ENCODE measurements around the gene CD4. TPM values are rescaled to one million over a fixed set of nuclear protein-coding genes. Genes with fewer than 3 reads are reported as not detected.

The CD4 gene
- total RNA-seq: 0.49 and 0.75 TPM in 2 replicates

GRCh38 chr12:6788972-6789924 lies at the start of gene CD4:
Gene CD4 (plus strand): TSS chr12:6789528. CDS start chr12:6800139, 10,611 bp downstream.

GRCh38 chr12:6752921-6753771 lies 36.2 kb upstream of the CD4 start, which contains the start of gene MLF2:
Gene MLF2 (minus strand): TSS chr12:6753141. CDS start chr12:6752334, 807 bp downstream.

GRCh38 chr12:6765634-6766581 lies 23.4 kb upstream of the CD4 start, which contains the start of gene PTMS:
Gene PTMS (plus strand): TSS chr12:6766363. CDS start chr12:6766706, 343 bp downstream.

GRCh38 chr12:6772331-6772695 lies 17.0 kb upstream of the CD4 start, which contains the start of gene LAG3:
Gene LAG3 (plus strand): TSS chr12:6772520. CDS start chr12:6772853, 333 bp downstream.

GRCh38 chr12:6821591-6822425 lies 32.5 kb downstream of the CD4 start, which contains the start of gene GPR162:
Gene GPR162 (plus strand): TSS chr12:6821821. CDS start chr12:6823899, 2,078 bp downstream.

GRCh38 chr12:6827982-6828780 lies 38.9 kb downstream of the CD4 start, which contains the start of gene P3H3:
Gene P3H3 (plus strand): TSS chr12:6828407. CDS start chr12:6828441, 34 bp downstream.

GRCh38 chr12:6840761-6841515 lies 51.6 kb downstream of the CD4 start, which contains the start of gene GNB3:
Gene GNB3 (plus strand): TSS chr12:6840925. CDS start chr12:6841288, 363 bp downstream.

GRCh38 chr12:6851153-6851920 lies 62.0 kb downstream of the CD4 start, which contains the start of gene CDCA3:
Gene CDCA3 (minus strand): TSS chr12:6851286. CDS start chr12:6850952, 334 bp downstream.

GRCh38 chr12:6851921-6852650 lies 62.8 kb downstream of the CD4 start, which contains the start of gene USP5:
Gene USP5 (plus strand): TSS chr12:6852150. CDS start chr12:6852180, 30 bp downstream.

GRCh38 chr12:6867413-6868210 lies 78.3 kb downstream of the CD4 start, which contains the start of gene TPI1:
Gene TPI1 (plus strand): TSS chr12:6867531. CDS start chr12:6867567, 36 bp downstream.

Other genes with a start within 250 kb of the CD4 start
- 19.7 and 21.0 TPM in 2 replicates for gene IFFO1, start 233.5 kb upstream of the CD4 start, total RNA-seq
- 19.3 and 21.8 TPM in 2 replicates for gene NOP2, start 221.2 kb upstream of the CD4 start, total RNA-seq
- gene CHD4, start 182.1 kb upstream of the CD4 start, total RNA-seq: 125 and 162 TPM in 2 replicates
- gene LPAR5, start 153.6 kb upstream of the CD4 start, total RNA-seq: not detected in 2 replicates
- 0.10 and 0.31 TPM in 2 replicates for gene ACRBP, start 142.1 kb upstream of the CD4 start, total RNA-seq
- gene ING4, start 126.4 kb upstream of the CD4 start, total RNA-seq: 39.3 TPM in 2 replicates
- gene ZNF384, start 100.2 kb upstream of the CD4 start, total RNA-seq: 20.0 and 20.5 TPM in 2 replicates
- gene PIANP, start 88.7 kb upstream of the CD4 start, total RNA-seq: not detected in 2 replicates
- 74.9 and 87.5 TPM in 2 replicates for gene COPS7A, start 65.5 kb upstream of the CD4 start, total RNA-seq
- gene MLF2, start 36.4 kb upstream of the CD4 start, total RNA-seq: 124 and 127 TPM in 2 replicates
- gene PTMS, start 23.2 kb upstream of the CD4 start, total RNA-seq: 203 and 226 TPM in 2 replicates
- 0.06 and 0.10 TPM in 2 replicates for gene LAG3, start 17.0 kb upstream of the CD4 start, total RNA-seq
- 1.0 and 2.2 TPM in 2 replicates for gene GPR162, start 32.3 kb downstream of the CD4 start, total RNA-seq
- gene P3H3, start 38.9 kb downstream of the CD4 start, total RNA-seq: 66.9 and 86.2 TPM in 2 replicates
- 0.20 and 2.4 TPM in 2 replicates for gene GNB3, start 51.4 kb downstream of the CD4 start, total RNA-seq
- gene CDCA3, start 61.8 kb downstream of the CD4 start, total RNA-seq: 0.88 and 1.8 TPM in 2 replicates
- 43.2 and 48.2 TPM in 2 replicates for gene USP5, start 62.6 kb downstream of the CD4 start, total RNA-seq
- gene TPI1, start 78.0 kb downstream of the CD4 start, total RNA-seq: 800 and 891 TPM in 2 replicates
- 8.2 and 8.3 TPM in 2 replicates for gene SPSB2, start 83.8 kb downstream of the CD4 start, total RNA-seq
- 7.3 and 16.7 TPM in 2 replicates for gene LRRC23, start 115.3 kb downstream of the CD4 start, total RNA-seq
- gene ENO2, start 125.1 kb downstream of the CD4 start, total RNA-seq: 11.4 and 13.7 TPM in 2 replicates
- gene ATN1, start 138.4 kb downstream of the CD4 start, total RNA-seq: 74.3 and 74.9 TPM in 2 replicates
- not detected in 2 replicates for gene RNU7-1, start 154.3 kb downstream of the CD4 start, total RNA-seq
- gene C12orf57, start 154.5 kb downstream of the CD4 start, total RNA-seq: 335 and 341 TPM in 2 replicates
- 0.20 TPM in 1 of 2 replicates, not detected in the other for gene PTPN6, start 161.8 kb downstream of the CD4 start, total RNA-seq
- gene PHB2, start 181.1 kb downstream of the CD4 start, total RNA-seq: 189 and 216 TPM in 2 replicates
- 20.2 and 22.3 TPM in 2 replicates for gene EMG1, start 181.4 kb downstream of the CD4 start, total RNA-seq
- 32.1 and 35.9 TPM in 2 replicates for gene LPCAT3, start 228.9 kb downstream of the CD4 start, total RNA-seq

Measured in cardiac ventricle fibroblast (primary cell).